Testis (tissue), 3 donors: ENCODE data around the gene ABHD12. TPM values are rescaled to one million over a fixed set of nuclear protein-coding genes. Genes with fewer than 3 reads are reported as not detected.

Source experiments
- DNase-seq: peaks from one replicate; pipeline ENCODE4 v3.0.0-alpha.2; 2019
- H3K27ac ChIP-seq, 2 donors: fragments of 200-600 bp; sonication (generic); one replicate each; pipeline ENCODE4 v1.5.1; 2019
- H3K27me3 ChIP-seq: fragments of 200-600 bp; sonication (generic); one replicate; pipeline ENCODE4 v1.5.1; 2019
- H3K36me3 ChIP-seq: fragments of 200-600 bp; sonication (generic); one replicate; pipeline ENCODE4 v1.5.1; 2017; ENCODE audit warnings: low read depth; ENCODE audit errors: missing control alignments
- H3K4me1 ChIP-seq: fragments of 200-600 bp; sonication (generic); one replicate; pipeline ENCODE4 v1.5.1; 2019
- H3K4me3 ChIP-seq, 2 donors: fragments of 200-600 bp; sonication (generic); one replicate each; pipeline ENCODE4 v1.5.1; 2017 to 2019
- H3K9me3 ChIP-seq: fragments of 200-600 bp; sonication (generic); one replicate; pipeline ENCODE4 v1.5.1; 2017
- CTCF ChIP-seq, 3 experiments: fragments of 450-650 bp in 2 of 3; fragments of 200-600 bp in 1 of 3; sonication (generic) in 1 of 3; IDR thresholded peaks; one replicate each; pipeline ENCODE4 v1.5.1; 2016 to 2019; ENCODE audit warnings: antibody characterized with exemption in 3 of 3, mild to moderate bottlenecking in 2 of 3, moderate library complexity in 1 of 3
- POLR2A ChIP-seq: fragments of 450-650 bp; IDR thresholded peaks from one replicate; pipeline ENCODE4 v1.6.1; 2017; ENCODE audit warnings: antibody characterized with exemption, mild to moderate bottlenecking, moderate library complexity
- WGBS, 2 donors: methylation state at CpG; one replicate each; pipeline ENCODE4 v1.1.5; 2018; 5-methylcytosine and 5-hydroxymethylcytosine counted together
- intact Hi-C: fragments of 100-400 bp; cut with DNase I; formaldehyde crosslinking; loops from one replicate; pipeline ENCODE4 v1.15.1; 2023; ENCODE audit warnings: low total_unique reads
- polyA plus RNA-seq: library from polyadenylated mRNA; stranded (reverse); fragments of 350-450 nt; fragmentation: Illumina TruSeq; extraction: RNeasy Lipid Tissue Mini Kit (QIAGEN cat#74804); gene quantifications from one replicate; pipeline ENCODE4 v1.2.3, GENCODE V29; 2014; ENCODE audit warnings: low read depth, low replicate concordance; ENCODE audit not compliant: insufficient read depth
- total RNA-seq, 2 donors: library from RNA; depleted of rRNA; stranded (reverse); fragments of >200 nt; gene quantifications; one replicate each; pipeline ENCODE4 v1.2.3, GENCODE V29; 2016

The ABHD12 gene
- total and polyA plus RNA-seq, 3 donors from 2014 or later: 40.8 to 51.5 (median 47.5) TPM

GRCh38 chr20:25356271-25356933 lies 34.2 kb downstream of the ABHD12 start:
- WGBS, 2 donors: 76 to 84% methylated on average over 10 of the region's 10 CpGs
- no peak for DNase-seq
- H3K27me3 ChIP-seq: no peaks in the 10 kb centered on the region
- H3K9me3 ChIP-seq: no peaks in the 10 kb centered on the region
- no peak overlapping the region for H3K27ac ChIP-seq
- peaks cover 5% of the 10 kb centered on the region for H3K4me1 ChIP-seq
- H3K36me3 ChIP-seq: no peaks in the 10 kb centered on the region
- TF ChIP-seq POLR2A: no peak
- no peak for TF ChIP-seq CTCF (IDR thresholded peaks at IDR 0.05)
- H3K4me3 ChIP-seq: no peak overlapping the region
- intact Hi-C loops: no loop called here

GRCh38 chr20:25355866-25356265 lies 34.8 kb downstream of the ABHD12 start:
- no peak overlapping the region for H3K27ac ChIP-seq
- peaks cover 5% of the 10 kb centered on the region for H3K4me1 ChIP-seq
- H3K9me3 ChIP-seq: no peaks in the 10 kb centered on the region
- H3K36me3 ChIP-seq: no peaks in the 10 kb centered on the region
- TF ChIP-seq CTCF (IDR thresholded peaks at IDR 0.05) (no peak), POLR2A (no peak)
- intact Hi-C loops: no loop called here
- 94 to 96% methylated on average over 2 of the region's 2 CpGs for WGBS, 2 donors
- H3K4me3 ChIP-seq: no peak overlapping the region
- no peak for DNase-seq
- no peaks in the 10 kb centered on the region for H3K27me3 ChIP-seq

- WGBS, 2 donors: 64 to 65% methylated on average over 3 of the region's 3 CpGs
- no peak overlapping the region for H3K27ac ChIP-seq
- H3K36me3 ChIP-seq: no peaks in the 10 kb centered on the region
- no peak for DNase-seq
- no peaks in the 10 kb centered on the region for H3K9me3 ChIP-seq
- H3K4me1 ChIP-seq: peaks cover 5% of the 10 kb centered on the region
- H3K27me3 ChIP-seq: no peaks in the 10 kb centered on the region
- intact Hi-C loops: no loop called here
- TF ChIP-seq POLR2A (no peak), CTCF (IDR thresholded peaks at IDR 0.05) (no peak)
- no peak overlapping the region for H3K4me3 ChIP-seq
Measured at GRCh38 chr20:25355011-25355595, 35.5 kb downstream of the ABHD12 start.

DNA sequence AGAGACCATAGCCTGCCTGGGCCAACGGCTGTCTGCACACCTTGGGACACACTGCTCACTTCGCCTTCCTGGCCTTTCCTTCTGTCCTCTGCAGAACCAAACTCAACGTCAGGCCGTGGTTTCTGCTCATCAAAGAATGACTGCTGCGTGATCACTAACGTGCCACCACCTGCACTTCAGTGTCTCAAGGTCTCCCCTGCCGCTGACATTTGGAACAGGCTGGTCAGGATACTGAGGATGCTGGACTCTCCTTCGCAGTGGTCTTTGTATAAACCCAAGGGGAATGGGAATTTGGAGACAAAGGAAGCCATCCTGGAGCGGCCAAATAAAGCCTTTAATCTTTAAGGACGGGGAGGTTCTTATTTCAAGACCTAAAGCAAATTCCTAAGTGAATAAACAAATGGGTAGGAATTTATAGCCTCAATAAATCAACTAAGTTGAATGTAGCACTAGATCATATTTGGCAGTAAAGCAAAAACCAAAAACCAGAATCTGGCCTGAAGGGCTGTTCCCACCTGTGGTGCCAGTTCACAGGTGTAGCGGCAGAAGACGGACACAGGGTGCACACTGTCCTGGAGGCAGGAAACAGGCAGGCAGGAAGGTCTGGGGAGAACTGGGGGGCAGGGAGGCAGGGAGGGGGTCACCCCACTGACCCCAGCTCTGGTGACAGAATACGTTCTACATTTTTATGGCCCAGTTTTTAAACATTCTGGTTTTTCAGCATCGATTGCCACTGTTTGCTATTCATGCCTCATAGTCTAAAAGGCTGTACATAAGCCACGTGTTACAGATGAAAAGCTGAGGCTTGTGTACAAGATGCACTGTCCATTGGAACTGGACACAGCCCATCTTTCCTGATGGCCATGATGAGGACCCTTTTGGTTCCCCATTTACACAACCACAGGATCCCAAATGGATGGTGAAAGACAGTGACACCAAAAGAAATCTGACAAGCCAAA lies 36.6 kb downstream of the ABHD12 start:
- Histone ChIP-seq H3K36me3 (no peaks in the 10 kb centered on the region), H3K27me3 (no peaks in the 10 kb centered on the region), H3K9me3 (no peaks in the 10 kb centered on the region), H3K4me3 (no peak overlapping the region), H3K4me1 (peaks cover 5% of the 10 kb centered on the region), H3K27ac (no peak overlapping the region)
- intact Hi-C loops: no loop called here
- 68 to 74% methylated on average over 15 of the region's 15 CpGs for WGBS, 2 donors
- DNase-seq: no peak
- no peak for TF ChIP-seq CTCF (IDR thresholded peaks at IDR 0.05)
- no peak for TF ChIP-seq POLR2A
